Putamen (tissue), 1 donor: ENCODE data around the gene CEBPA.

Source experiments
- DNase-seq: peaks from one replicate; pipeline ENCODE4 v3.0.0-alpha.2; 2016; ENCODE audit warnings: low spot score

The CEBPA gene

DNA sequence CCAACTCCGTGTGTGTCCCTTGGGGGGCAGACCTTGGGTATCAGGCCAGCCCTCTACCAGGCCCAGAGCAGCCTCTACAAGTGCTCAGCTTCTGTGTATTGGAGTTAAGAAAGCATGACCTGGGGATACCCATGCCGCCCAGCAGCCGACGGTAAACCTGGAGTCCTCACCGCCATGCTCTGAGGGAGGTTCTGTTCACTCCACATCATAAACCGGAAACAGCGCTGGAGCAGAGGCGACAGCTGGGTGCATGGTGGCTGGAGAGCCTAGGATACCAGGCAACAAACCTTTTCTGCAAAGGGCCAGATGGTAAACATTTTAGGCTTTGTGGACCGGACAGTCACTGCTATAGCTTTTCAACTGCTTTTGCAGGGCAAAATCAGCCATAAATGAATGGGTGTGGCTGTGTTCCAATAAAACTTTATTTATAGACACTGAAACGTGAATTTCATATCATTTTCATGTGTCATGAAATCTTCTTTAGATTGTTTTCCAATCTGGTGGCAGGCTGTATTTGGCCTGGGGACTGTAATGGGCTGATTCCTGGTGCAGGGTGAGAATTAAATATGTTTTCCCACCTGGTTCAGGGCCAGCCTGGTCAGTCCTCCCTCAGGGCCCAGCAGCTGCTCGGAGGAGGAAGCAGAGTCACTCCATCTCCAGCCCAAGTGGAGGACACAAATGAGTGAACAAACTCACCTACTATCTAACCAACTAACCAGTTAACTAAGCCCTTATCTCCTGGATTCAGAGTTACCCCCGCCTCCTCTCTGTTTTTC is 30.9 kb downstream of the CEBPA start:
- DNase-seq: no peak

DNA sequence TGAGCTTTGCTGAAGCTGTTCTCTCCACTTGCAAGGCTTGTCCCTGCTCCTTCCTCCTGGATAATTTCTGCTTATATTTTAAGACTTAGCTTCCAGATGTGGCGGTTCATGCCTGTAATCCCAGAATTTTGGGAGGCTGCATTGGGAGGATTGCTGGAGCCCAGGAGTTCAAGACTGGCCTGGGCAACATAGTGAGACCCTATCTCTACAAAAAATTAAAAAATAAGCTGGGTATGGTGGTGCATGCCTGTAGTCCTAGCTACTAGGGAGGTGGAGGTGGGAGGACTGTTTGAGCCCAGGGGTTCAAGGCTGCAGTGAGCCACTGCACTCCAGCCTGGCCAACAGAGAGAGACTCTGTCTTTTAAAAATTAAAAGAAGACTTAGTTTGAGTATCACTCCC is 31.6 kb downstream of the CEBPA start:
- DNase-seq: no peak

DNA sequence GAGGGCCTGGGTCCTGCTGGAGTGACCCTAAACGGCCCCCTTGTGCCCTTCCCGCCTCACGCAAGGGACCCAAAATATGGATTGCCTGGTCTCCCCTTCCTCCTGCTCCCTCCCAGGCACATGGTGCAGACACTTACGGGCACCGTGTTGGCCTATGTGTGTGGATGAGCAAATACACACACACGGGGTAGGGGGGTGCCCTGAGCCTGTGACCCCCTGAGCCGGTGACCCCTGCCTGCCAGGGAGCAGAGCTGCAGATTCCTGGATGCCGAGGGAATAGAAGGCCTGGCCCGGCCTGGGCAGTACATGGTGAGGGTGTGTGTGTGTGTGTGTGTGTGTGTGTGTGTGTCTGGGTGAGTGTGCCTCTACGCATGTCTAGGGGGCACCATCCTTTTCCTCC is 33.3 kb downstream of the CEBPA start:
- no peak for DNase-seq

DNA sequence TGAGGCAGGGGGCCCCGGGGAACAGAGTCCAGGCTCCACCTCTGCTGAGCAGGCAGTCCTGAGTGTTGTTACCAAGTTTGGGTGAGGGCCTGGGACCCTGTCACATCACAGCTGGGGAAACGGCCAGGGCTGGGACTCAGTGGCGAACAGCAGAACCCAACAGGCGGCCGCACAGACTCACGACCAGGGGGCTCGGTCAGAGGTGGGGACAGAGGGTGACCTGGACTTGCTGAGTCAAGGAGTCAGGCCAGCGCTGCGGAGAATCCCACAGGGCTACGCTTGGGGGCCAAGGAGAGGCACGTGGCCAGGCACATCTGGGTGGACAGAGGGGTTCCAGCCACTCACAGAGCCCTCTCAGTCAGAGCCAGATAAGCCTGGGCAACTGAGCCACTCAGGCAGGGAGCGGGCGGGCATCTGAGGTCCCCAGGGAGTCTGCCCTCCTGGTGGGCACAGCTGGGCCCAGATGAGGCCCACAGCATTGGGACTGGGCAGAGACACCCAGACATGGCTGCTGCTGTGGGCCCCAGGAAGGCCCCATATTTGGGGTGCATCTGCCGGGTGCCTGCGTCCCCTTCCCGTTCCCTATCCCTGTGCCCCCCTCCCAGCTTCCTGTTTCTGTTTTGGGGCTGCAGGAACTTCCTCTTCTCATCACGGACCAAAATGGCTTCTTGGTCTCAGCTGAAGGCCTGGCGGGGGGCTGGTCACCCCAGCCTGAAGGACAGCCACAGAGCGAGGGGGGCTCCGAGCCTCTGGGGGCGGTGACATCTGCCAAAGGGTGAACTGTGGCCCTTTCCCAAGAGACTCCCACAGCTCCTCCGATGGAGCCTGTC is 34.0 kb downstream of the CEBPA start:
- no peak for DNase-seq

DNA sequence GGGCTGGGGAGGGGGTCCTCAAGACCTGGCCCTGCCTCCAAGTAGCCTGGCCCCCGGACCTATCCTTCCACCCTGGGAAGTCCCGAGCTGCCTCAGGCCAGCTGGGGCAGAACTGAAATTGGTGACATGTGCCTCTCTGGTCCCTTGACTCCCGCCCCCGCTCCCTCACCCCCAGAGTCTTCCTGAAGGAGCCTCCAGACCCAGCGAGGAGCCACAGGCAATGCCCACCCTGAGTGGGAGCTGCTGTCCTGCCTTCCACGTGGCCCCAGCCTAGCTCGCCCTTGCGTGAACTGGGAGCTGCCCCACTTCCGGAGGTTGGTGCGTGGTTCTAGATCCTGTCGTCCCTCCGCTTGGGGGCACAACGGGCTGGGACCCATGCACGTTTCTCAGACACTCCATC is 34.6 kb downstream of the CEBPA start:
- DNase-seq: no peak

DNA sequence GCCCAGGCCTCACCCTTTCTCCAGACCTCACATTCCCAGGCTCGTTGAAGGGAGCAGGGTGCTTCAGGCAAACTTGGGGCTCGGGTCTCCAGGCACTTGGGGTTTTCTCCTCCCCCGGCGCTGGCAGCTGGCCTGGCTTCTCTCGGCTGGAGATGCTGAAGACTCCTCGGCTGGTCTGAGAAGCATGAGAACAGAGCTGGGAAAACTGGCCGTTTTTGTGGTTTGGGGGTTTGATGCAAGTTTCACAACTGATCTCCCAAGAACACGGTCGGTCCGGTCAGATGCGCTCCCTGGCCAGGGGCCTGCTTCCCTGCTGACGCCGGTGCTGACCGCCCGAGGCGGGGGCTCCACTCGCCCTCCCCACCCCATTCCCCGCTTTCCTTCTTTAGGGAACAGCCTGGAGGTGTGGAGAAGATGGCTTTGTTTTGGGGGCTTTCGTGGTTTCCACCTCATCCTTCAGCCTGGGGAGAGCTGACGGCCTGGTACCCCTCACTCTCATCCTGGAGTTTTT is 35.3 kb downstream of the CEBPA start:
- no peak for DNase-seq

DNA sequence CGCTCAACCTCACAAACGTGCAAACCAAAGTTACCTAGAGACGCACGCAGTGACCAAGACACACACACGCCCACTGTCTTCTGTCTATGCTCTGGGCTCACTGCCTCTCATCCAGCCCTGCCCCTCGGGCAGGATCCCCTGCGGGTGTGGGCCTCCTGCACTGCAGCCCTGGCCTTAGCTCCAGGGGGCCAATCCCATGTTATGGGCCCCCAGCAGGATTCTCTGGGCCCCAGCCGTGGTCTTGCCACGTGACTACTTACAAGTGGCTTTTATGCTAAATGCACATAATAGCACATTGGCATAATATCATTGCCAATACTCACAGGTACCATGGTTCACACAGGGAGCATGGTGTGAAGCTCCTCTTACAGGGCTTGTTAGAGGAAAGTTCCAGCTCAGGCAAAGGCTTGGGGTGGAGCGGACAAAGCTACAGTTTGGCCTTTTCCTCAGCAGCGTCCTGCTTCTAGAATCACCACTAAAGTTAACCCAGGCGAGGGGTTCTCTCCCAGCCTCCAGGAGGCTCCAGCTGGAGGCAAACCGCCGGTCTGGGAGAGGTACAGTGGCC is 37.4 kb downstream of the CEBPA start:
- no peak for DNase-seq

DNA sequence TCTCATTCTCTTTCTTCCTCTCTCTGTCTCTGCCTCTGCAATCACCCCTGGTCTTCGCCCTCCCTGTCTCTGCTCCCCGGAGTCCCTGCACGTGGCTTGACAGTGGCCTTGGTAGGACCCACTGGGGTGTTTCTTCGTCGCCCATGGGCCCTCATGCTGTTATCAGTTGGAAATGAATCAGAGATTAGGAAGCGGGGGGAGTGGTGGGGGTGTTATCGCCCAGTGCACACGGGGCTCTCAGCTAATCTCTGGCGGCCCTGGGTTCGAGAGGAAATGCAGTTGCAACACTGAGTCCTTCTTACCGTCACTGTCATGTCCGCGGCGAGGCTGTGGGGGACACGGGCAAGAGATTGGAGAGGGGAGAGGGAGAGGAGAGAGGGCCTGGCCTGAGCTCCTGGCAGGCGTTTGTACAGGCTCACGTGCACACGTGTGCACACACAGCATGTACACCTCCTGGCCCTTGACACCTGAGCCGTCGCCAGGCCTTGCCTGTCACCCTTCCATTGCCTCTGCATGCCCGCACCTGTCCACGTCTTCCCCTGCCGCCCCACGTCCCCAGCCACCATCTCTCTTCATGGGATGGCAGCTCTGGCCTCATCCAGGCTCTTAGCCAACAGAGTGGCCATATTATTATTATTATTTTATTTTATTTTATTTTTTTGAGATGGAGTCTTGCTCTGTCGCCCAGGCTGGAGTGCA is 38.9 kb downstream of the CEBPA start:
- no peak for DNase-seq

DNA sequence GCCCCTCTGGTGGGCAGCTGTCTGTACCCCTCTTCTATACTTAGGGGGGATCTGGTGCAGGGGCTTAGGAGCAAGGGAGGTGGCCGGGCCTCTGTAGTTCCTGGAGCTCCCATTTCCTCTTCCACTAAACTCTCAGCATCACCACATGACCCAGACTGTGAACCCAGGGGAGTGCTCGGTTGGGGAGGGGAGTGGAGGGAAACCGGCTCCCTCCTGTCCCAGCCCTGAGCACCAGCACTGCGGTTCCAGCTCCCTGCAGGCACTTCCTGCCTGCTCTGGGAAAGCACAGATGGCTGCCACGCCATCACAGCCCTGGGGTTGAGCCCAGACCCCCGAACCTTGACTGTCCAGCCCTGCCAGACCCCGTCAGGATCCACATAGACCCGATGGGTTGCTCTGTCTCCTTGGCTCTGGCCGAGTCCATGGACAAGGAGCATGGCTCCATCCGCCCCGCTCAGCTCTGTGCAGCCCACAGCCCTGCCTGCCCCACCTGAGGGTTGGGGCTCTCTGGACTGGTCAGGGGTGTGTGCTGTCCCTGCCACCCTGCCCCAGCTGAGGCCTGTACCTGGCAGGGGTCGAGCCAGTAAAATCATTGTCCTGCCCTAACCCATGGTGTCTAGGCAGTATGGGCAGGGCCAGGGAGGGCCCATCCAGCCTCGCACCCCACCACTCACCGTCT is 40.7 kb downstream of the CEBPA start:
- no peak for DNase-seq

DNA sequence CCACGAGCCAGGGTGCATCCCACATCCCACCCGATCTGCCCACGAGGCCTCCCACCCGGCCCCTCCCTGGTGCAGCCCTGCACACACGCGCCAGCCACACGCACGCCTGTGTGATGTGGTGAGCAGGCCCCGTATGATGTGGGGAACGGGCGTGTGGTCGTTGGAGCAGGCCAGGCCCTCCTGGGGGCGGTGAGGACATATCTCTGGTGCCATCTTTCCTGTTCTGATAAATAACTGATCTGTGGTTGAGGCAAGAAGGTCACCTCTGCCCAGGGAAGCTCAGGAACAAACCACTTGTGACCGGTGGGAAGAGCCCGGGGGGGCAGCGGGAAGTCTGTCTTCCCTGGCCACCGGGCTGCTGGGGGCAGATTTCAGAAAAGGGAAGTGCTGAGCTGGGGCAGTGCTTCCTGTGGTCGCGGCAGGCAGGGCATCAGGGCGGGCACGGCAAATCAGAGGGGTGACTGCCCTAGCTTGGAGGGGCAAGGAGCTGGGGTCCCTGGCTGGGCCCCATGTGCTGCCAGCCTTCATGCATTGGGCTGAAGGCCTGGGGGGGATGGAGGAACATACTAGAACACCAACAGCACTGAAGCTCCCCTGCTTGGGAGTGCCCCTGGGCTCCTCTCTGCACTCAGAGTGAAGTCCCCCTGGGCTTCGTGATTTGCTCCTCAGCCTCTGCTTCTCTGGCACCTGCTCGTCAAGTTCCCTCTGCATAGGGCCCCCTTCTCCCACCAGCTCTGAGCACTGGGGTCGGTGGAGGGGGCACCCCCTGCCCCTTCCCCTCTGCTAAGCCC is 41.5 kb downstream of the CEBPA start:
- DNase-seq: no peak

DNA sequence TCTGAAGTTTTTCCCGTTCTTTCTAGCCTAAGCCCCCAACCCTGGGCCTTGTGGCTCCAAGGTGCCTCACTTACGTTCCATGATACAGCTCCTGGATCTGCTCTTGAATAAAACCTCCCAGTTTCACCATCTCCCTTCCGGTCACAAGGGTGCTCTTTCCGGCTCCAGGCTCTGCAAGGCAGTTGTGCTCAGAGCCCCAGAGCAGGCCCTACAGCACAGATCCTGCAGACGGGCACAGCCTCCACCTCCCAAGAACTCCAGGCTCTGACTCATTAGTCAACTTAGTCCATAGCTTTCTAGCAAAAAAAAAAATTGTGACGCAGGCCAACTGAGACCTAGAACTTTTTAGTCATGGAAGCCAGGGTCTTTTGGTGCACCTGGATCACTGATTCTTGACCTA is 42.8 kb downstream of the CEBPA start:
- DNase-seq: no peak

DNA sequence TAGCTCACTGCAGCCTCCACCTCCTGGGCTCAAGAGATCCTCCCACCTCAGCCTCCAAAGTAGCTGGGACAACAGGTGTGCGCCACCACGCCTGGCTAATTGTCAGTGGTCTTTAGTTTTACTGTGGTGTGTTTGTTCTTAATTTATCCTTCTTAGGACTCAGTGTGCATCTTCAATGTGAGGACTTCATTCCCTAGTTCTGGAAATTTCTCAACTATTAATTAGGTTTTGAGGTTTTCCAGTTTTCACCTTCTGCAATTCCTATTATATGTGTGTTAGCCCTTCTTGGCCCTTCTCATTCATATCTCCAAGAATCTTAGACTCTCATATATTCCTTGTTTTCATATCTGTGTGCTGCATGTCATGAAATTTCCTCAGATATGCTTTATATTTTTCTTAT is 44.5 kb downstream of the CEBPA start:
- no peak for DNase-seq

DNA sequence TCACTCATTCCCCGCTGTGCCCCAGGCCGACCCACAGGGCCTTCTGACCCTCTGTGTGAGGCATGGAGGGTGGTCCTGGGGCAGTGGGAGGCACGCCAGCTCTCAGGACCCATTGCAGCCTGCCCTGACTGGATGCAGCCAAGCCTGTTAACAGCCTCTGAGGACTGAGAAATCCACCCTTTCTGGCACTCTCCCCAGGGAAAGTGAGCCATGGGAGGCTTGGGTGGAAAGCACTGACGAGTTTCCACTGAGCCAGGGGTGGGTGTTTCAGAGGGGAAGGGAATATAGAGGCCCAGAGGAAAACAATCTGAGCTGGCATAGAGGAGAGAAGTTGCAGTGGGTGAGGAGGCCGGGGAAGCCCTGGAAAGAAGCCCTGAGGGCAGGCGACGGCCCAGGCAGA is 46.1 kb downstream of the CEBPA start:
- no peak for DNase-seq

DNA sequence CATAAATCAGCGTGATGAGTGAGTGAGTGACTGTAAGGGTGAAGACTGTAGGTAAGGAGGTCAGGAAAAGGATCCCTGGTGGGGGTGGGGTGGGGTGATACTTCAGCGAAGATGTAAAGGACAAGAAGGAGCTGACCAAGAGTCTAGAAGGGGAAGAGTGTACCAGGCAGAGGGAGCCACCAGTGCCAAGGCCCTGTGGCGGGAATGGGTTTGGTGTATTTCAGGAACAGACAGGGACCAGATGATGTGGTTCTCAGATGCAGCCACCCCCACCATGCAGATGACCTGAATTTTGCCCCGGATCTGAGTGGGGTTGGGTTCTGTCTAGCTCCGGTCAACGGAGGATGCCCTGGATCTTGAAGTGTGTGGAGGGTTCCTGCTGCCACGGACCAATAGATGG is 46.6 kb downstream of the CEBPA start:
- no peak for DNase-seq

DNA sequence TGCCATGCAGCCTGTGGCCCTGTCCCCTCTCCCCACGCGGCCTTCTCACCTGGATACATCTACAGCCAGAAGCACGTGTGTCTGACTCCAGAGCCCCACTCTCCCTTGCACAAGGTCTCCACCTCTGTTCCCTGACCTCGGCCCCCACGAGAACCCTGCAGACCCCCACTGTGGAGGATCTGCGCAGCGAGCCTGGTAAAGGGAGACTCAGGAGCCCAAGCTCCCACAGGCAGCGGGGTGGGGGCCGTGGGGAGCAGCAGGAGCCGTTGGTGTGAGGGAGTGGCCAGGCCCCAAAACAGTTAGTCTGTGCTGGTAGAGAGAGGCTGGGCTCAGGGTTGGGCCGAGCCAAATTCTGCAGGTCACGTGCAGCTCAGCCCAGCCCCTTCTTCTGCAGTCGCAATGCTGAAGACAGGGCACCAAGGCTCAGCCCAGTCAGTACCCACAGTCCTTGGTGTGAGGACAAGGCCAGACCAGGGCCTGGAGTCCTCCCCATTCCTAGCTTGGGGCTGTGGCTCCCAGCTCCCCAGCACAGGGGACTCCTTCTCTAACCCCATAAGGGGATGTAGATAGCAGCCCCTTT is 48.0 kb downstream of the CEBPA start:
- DNase-seq: no peak

DNA sequence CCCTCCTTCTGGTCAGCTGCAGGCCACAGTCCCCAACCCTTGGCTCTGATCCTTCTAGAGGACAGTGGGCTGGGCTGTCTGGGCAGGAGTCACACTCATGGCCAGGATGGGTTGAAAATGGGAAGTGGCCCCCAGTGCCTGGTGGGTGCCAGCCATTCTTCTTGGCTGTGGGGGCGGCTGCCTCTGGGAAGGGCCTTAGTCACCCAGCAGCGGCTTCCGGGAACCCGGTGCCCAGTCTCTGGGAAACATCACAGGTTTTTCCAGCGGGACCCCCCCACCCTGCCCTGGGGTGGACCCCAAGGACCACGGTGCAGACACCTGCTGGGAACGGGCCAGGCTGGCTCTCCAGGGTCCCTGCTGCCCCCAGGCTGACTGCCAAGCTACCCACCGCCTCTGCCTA is 49.4 kb downstream of the CEBPA start:
- DNase-seq: no peak

DNA sequence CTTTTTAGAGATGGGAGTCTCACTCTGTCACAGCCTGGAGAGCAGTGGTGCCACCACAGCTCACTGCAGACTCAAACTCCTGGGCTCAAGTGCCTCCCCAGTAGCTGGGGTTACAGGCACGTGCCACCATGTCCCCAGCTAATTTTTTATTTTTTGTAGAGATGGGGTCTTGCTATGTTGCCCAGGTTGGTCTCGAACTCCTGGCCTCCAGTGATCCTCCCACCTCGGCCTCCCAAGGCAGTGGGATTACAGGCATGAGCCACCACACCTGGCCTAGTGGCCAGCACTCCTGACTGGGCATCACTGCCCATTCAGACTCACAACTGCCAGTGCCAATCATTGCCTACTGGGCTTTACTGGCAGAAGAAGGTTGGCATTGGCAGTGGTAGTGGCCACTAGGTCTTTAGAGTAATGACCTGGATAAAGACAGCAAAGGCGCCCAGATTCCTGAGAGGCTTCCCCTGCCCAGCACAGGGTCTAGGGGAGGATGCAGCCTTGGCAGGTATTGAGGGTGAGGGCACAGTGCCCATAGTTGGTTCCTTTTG is 49.8 kb downstream of the CEBPA start:
- no peak for DNase-seq

DNA sequence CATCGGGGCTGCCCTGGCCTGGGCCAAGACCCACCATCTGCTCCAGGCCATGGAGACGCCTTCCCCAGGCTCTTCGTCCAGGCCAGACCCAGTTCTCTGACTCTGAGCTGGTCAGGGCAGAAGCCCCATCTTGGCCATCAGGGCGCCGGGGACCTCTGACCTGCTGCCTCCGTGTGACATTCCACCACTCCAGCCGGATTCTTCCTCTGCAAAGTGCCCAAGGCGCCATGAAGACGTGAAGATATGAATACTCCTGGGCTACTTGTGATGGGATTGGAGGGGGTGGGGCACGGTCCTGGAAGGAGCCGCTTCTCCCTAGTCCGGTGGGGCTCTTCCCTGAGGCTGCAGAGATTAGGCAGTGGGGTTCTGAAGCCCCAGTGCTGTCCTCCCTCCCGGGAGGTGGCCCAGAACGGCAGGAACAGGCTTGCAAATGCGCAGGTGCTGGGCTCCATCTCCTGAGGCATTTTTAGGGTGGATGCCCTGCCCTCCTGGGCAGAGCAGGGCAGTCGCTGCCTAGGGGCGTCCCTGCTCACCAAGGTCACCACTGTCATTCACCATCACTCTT is 50.7 kb downstream of the CEBPA start:
- no peak for DNase-seq

DNA sequence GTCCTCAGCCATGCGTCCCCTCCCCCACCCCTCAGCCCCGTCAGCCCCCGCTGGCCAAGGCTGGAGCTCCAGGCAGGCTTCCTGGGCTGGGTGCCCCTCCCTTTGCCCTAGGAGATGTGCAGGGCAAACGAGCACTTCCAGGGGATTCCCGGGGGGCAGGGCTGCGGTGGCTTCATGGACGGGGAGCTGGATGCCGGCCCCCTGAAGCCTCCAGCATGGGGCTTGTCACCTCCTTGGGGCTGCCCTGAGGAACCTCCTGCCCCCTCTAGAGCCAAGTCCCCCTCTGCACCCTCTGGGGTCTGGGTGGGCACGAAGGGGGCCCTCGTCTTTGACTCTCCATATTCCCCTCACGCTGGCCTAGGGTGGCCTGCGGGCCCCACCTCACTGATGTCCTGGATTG is 51.3 kb downstream of the CEBPA start:
- DNase-seq: no peak

DNA sequence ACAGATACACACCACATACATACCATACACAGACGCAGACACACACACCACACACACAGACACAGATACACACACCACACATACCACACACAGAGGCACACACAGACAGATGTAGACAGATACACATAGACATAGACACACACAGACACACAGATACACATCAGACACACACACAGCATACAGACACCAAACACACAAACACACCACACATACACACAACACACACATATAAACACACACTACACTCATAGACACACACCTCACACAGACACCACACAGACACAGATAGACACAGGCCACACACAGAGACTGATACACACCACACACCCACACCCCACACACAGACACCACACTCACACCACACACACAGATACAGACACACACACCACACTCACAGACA is 51.8 kb downstream of the CEBPA start:
- no peak for DNase-seq
